Inferior parietal cortex (tissue), 1 donor: Measurements from ENCODE around the gene KCP.

Experiments
- DNase-seq: peaks from one replicate; pipeline ENCODE4 v3.0.0-alpha.2; 2016; ENCODE audit errors: extremely low spot score

The KCP gene

DNA sequence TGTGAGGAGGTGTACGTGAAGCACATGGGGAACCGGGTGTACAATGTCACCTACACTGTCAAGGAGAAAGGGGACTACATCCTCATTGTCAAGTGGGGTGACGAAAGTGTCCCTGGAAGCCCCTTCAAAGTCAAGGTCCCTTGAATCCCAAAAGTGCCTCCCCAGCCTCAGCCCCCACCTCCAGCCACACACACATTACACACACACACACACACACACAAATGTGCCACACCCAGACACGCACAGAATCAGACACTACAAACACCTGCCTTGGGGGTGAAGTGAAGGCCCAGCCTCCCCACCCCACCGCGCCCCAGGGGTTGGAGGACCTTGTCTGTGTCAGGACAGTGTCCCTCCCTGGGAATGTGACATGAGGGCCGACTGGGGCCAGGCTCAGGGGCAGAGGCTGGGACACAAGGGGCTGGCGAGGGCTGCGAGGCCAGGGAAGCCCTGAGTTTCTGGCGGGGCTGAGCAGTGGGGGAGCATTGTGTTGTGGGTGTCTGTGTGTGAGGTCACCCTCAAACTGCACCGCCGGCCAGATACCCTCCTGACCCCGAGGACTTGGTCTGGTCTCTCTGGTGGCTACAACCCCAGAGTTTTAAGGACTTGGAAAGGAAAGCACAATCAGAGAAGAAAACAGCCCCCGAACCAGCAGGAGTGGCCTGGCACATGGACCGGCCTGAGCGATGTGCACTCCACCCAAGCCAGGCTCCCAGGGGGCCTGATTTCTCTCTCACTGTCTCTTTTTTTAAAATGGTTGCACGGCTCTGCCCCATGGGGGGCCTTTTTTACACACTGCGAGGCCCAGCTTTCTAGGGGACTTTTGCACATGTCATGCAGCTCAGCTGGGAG, 51.9 kb downstream of the KCP start:
- no peak for DNase-seq

DNA sequence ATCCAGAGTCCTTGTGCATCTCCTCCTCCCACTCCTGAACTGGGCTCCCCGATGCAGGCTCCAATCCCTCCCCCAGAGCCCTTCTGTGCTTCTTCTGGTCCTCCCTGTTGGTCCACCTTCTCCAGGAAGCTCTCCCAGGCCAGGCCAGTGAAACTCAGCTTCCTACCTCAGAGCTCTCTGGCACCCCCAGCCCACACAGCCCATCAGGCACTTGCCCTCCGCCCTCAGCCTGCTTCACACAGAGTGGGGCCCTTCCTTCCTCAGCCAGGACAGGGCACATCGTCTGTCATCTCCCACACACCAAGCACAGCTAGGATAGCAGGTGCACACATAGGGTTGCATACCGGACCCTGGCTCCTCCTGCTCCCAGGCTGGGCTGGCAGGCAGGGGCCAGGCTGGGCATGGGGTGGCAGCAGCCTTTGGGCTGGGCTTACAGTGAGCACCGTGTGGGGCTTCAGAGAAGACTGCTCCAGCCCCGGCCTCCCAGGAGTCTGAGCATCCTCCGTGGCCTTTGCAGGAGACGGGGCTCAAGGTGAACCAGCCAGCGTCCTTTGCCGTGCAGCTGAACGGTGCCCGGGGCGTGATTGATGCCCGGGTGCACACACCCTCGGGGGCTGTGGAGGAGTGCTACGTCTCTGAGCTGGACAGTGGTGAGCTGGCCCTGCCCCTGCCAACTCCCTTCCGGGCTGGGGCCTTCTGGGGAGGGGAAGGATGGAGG, 54.3 kb downstream of the KCP start:
- no peak for DNase-seq

DNA sequence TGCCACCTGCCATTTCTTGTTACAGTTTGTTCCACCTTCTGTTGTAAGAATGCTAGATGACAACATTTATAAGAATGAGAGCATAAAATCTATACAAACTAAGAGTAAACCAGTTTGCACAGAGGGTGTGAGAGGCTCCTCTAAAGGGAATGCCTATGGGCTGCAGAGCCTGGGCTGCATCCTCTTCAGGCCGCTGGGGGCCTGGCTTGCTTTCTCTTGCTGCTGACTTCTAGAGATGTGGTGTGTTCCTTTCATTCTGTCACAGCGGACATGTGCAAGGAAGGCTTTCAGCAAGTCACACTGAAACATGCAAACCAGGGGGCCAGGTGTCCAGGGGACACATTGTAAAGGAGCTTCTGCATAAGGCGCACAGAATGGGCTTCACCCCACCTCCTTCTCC, 55.0 kb downstream of the KCP start:
- no peak for DNase-seq

DNA sequence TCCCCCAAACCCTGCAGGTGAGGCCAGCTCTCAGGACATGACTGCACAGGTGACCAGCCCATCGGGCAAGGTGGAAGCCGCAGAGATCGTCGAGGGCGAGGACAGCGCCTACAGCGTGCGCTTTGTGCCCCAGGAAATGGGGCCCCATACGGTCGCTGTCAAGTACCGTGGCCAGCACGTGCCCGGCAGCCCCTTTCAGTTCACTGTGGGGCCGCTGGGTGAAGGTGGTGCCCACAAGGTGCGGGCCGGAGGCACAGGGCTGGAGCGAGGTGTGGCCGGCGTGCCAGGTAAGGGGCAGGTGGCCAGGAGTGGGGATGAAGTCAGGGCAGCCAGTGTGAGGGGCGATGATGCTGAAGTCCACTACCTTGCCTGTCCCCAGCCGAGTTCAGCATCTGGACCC, 56.1 kb downstream of the KCP start:
- DNase-seq: no peak

DNA sequence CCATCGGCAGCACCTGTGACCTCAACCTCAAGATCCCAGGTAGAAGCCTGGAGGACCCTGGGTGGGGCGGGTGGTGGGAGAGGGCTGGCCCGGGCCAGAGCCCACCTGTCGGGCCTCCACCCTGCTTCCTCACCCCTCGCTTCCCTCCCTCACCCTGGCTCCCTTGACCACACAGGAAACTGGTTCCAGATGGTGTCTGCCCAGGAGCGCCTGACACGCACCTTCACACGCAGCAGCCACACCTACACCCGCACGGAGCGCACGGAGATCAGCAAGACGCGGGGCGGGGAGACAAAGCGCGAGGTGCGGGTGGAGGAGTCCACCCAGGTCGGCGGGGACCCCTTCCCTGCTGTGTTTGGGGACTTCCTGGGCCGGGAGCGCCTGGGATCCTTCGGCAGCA, 56.7 kb downstream of the KCP start:
- no peak for DNase-seq

DNA sequence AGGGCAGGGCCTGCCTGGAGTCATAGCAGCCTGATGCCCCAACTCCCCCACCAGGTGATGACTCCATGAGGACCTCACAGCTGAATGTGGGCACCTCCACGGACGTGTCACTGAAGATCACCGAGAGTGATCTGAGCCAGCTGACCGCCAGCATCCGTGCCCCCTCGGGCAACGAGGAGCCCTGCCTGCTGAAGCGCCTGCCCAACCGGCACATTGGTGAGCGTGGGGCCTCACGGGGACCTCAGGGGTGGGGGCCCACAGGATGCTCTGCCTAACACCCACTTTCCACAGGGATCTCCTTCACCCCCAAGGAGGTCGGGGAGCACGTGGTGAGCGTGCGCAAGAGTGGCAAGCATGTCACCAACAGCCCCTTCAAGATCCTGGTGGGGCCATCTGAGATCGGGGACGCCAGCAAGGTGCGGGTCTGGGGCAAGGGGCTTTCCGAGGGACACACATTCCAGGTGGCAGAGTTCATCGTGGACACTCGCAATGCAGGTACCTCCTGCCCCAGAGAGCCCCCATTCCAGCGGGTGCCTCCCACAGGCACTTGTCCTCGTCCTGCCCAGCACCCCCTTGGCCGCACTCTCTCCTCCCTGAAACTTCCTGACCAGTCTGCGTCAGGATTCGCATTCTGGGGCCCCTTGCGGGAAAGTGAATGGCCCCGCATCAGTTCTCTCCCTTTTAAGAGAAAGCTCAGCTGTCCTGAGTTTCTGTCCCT, 57.8 kb downstream of the KCP start:
- no peak for DNase-seq

DNA sequence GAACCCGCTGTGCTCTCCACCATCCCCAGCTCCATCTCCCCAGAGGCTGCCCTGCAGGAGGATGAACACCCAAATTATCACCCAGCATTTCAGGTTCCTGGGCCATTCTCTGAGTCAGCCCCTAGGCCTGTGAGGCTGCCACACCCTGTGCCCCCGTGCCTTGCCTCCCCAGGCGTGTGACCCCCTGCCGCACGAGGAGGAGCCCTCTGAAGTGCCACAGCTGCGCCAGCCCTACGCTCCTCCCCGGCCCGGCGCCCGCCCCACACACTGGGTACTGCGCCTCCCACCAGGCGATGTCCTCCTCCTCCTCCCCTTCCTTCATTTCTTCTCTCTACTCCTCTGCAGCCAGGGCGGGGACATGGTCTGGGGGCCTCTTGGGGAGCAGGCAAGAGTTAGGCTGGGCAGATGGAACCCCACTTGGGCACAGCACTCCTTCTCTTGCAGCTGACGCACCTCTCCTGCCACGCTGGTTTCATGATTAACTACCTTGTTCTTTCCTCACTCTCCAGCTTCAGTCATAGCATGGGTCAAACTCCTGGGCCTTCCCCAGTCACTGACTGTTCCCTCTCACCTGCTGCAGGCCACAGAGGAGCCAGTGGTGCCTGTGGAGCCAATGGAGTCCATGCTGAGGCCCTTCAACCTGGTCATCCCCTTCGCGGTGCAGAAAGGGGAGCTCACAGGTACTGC, 60.6 kb downstream of the KCP start:
- DNase-seq: no peak

DNA sequence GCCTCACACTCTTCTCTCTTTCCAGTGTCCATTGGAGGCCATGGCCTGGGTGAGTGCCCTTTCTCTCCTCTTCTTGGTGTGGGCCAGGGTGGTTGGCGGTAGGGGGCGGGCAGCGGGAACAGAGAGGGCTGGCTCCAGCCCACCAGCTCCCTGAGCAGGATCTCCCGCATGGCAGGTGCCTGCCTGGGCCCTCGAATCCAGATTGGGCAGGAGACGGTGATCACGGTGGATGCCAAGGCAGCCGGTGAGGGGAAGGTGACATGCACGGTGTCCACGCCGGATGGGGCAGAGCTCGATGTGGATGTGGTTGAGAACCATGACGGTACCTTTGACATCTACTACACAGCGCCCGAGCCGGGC, 61.4 kb downstream of the KCP start:
- DNase-seq: no peak

DNA sequence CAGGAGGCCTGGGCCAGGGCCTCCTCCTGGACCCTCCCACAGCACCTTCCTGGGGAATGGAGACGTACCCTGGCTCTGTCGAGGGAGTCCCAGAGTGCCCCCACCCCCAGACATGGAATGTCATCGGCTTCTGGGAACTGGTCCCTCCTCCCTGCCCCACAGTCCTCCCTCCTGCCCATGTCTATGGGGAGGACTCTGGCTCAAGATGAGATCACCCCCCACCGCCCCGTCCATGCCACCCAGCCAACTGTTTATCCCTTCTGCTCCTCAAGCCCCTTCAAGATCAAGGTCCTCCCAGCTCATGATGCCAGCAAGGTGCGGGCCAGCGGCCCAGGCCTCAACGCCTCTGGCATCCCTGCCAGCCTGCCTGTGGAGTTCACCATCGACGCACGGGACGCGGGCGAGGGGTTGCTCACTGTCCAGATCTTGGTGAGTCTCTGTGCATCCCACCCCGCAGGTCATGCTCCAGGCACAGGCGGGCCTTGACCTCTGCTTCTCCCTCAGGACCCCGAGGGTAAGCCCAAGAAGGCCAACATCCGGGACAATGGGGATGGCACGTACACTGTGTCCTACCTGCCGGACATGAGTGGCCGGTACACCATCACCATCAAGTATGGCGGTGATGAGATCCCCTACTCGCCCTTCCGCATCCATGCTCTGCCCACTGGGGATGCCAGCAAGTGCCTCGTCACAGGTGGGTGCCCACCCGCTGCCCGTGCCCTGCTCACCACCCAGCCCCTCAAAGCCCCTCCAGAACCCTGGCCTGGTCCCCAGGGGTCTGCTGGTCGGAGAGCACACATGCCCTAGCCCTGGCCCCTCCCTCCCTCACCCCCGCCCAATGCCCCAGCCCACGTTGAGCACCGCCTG, 62.0 kb downstream of the KCP start:
- no peak for DNase-seq

DNA sequence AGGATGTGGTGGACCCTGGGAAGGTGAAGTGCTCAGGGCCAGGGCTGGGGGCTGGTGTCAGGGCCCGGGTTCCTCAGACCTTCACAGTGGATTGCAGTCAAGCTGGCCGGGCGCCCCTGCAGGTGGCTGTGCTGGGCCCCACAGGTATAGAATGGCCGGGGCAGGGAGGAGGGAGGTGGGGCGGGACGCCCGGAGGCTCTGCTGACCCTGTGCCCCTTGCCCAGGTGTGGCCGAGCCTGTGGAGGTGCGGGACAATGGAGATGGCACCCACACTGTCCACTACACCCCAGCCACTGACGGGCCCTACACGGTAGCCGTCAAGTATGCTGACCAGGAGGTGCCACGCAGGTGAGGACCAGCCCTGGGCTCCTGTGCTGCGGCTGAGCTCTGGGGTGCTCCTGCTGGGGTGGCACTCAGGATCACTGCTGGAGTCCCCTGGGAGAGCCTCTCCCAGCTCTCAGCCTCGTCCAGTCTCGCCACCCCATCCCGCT, 62.7 kb downstream of the KCP start:
- DNase-seq: no peak

DNA sequence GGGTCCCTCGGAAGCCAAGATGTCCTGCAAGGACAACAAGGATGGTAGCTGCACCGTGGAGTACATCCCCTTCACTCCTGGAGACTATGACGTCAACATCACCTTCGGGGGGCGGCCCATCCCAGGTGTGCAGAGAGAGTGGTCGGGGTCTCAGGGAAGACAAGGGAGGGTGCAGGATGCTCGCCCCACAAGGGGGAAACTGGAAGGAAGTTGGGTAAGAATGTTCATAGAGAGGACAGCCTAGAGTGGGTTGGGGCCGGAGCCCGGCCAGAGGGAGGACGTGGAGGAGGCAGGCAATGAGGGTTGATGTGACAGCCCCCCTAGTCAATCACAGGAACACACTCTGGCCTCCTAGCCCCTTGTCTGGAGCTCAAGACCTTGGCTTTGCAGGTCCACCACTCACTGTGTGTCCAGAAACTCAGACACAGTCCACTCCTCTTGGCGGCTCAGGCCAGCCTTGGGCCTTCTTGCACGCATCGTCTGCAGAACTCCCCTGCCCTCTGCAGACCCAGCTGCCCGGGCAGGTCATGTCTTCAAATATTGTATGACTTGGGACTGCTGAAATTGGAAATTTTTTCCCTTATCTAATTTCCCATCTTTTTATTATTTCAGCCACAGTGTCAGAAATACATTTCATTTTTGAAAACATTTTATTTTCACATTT, 63.6 kb downstream of the KCP start:
- no peak for DNase-seq

DNA sequence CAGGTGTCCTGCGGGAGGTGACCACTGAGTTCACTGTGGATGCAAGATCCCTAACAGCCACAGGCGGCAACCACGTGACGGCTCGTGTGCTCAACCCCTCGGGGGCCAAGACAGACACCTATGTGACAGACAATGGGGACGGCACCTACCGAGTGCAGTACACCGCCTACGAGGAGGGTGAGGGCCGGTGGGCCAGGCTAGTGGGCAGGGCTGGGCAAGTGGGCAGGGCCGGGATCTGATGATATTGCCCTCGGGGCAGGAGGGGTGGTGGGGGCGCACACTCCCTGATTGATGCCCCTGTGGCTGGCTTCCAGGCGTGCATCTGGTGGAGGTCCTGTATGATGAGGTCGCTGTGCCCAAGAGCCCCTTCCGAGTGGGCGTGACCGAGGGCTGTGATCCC, 64.5 kb downstream of the KCP start:
- DNase-seq: no peak

DNA sequence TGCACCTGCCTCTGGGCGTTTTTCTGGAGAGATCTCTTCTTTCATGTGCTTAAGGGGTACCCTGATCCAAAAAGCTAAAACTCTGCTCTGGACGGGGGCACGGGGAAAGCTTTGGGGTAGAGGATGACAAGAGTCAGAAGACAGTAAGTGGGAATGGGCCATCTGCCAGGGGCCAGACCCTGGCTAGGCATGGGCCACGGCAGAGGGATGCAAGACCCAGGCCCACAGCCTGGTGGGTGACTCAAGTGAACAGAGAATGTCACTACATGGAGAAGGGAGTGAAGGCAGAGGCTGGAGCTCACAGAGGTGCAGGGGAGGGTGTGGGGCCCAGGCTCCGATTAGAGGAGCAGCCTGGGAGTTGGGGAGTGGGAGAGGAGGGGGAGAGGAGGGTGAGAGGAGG, 65.0 kb downstream of the KCP start:
- DNase-seq: no peak

DNA sequence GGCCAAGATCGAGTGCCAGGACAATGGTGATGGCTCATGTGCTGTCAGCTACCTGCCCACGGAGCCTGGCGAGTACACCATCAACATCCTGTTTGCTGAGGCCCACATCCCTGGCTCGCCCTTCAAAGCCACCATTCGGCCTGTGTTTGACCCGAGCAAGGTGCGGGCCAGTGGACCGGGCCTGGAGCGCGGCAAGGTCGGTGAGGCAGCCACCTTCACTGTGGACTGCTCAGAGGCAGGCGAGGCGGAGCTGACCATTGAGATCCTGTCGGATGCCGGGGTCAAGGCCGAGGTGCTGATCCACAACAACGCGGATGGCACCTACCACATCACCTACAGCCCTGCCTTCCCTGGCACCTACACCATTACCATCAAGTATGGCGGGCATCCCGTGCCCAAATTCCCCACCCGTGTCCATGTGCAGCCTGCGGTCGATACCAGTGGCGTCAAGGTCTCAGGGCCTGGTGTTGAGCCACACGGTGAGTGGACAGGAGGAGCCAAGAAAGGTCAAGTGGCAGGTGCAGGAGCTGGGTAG, 65.7 kb downstream of the KCP start:
- DNase-seq: no peak

DNA sequence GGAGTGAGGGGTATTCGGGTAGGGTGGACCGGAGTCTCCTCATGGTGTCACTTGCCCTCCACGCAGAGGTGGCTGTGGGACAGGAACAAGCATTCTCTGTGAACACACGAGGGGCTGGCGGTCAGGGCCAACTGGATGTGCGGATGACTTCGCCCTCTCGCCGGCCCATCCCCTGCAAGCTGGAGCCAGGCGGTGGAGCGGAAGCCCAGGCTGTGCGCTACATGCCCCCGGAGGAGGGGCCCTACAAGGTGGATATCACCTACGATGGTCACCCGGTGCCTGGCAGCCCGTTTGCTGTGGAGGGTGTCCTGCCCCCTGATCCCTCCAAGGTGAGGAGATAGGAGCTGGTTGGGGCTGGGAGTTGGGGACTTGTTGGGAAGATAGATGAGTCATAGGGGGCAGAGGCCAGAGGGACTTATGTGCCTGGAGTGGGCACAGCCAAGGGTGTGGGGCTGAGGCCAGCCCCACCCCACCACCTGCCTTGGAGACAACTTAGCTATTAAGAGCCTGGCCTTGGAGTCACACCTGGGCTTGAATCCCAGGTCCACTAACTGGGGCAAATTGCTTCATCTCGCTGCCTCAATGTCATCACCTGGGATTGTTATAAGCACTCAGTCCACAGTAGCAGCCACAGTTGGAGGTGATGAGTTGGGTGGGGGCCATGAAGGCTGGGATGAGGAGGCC, 66.4 kb downstream of the KCP start:
- DNase-seq: no peak

DNA sequence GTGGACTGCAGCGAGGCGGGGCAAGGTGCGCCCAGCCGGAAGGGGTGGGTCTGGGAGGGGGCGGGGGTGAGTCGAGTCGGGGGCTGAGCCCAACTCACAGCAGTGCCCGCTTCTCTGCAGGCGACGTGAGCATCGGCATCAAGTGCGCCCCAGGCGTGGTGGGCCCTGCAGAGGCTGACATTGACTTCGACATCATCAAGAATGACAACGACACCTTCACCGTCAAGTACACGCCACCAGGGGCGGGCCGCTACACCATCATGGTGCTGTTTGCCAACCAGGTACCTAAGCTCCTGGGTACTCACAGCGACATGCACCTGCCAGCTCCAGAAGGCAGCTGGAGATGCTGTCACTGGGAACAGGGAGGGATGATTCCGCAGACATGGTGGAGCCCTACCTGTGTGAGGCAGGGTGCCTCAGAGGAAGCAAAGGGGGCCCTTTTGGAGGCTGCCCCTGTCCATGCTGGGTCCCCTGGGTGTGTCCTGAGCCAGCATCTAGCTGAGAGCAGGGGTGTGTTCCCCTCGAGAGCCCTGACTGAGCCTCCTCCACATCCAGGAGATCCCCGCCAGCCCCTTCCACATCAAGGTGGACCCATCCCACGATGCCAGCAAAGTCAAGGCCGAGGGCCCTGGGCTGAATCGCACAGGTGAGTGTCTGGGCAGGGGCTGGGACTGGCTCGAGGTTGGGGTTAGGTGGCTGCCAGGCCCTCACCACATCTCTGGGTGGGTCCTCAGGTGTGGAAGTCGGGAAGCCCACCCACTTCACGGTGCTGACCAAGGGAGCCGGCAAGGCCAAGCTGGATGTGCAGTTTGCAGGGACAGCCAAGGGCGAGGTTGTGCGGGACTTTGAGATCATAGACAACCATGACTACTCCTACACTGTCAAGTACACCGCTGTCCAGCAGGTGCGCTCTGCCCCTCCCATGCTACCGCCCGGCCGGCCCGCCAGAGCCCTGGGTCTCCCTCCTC, 67.6 kb downstream of the KCP start:
- no peak for DNase-seq

DNA sequence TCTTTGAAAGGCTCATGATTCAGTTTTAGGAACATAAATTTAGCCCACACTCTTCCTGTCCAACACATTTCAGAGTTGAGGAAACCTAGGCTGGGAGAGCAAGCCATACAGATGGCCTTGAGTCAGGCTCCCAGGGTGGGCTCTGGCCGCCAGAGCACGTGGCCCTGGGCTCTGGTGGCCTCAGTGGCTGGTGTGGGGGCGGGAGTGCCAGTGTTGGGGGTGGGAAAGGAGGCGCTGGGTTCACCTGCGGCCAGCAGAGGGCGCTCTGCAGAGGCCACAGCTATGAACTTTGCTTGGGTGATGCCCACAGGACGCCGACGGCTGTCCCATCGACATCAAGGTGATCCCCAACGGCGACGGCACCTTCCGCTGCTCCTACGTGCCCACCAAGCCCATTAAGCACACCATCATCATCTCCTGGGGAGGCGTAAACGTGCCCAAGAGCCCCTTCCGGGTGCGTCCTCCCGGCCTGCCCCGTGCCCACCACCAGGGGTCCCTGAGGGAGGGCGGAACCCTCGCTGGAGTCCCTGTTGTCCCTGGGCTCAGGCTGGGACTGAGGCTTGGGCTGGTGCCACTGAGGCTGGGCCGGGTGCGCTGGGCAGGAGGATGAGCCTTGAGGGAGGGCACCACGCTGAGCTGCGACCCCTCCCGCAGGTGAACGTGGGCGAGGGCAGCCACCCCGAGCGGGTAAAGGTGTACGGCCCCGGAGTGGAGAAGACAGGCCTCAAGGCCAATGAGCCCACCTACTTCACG, 68.4 kb downstream of the KCP start:
- DNase-seq: no peak
